GM10847 (cell line): ENCODE measurements around the gene PHOSPHO2.

ENCODE experiments used
- POLR2A ChIP-seq: IDR thresholded peaks from 2 replicates; pipeline ENCODE4 v1.6.1; 2011; ENCODE audit not compliant: insufficient read length; ENCODE audit errors: extremely low read depth

The PHOSPHO2 gene

GRCh38 chr2:169673106-169673505 lies 21.2 kb upstream of the PHOSPHO2 start:
- TF ChIP-seq POLR2A: no peak

- TF ChIP-seq POLR2A: no peak
These were observed 20.3 kb upstream of the PHOSPHO2 start for GRCh38 chr2:169673921-169674320.

- no peak for TF ChIP-seq POLR2A
These were observed 17.9 kb upstream of the PHOSPHO2 start for GRCh38 chr2:169676357-169676756.

GRCh38 chr2:169676850-169677249 lies 17.4 kb upstream of the PHOSPHO2 start:
- no peak for TF ChIP-seq POLR2A

- TF ChIP-seq POLR2A: no peak
These were observed 11.2 kb upstream of the PHOSPHO2 start for GRCh38 chr2:169683054-169683424.

- TF ChIP-seq POLR2A: no peak
These were observed 10.7 kb upstream of the PHOSPHO2 start for GRCh38 chr2:169683425-169684134.

GRCh38 chr2:169684135-169684565 lies 10.1 kb upstream of the PHOSPHO2 start:
- no peak for TF ChIP-seq POLR2A

- no peak for TF ChIP-seq POLR2A
These were observed 3.3 kb upstream of the PHOSPHO2 start for GRCh38 chr2:169690958-169691357.

GRCh38 chr2:169692718-169693117 lies 1.6 kb upstream of the PHOSPHO2 start:
- no peak for TF ChIP-seq POLR2A

- TF ChIP-seq POLR2A: no peak
These were observed 909 bp upstream of the PHOSPHO2 start for GRCh38 chr2:169693360-169693759.

- TF ChIP-seq POLR2A: no peak
These were observed 608 bp downstream of the PHOSPHO2 start for GRCh38 chr2:169694894-169695260.

GRCh38 chr2:169696381-169696780 lies 2.1 kb downstream of the PHOSPHO2 start:
- no peak for TF ChIP-seq POLR2A

- TF ChIP-seq POLR2A: no peak
These were observed 8.7 kb downstream of the PHOSPHO2 start for GRCh38 chr2:169702996-169703395.

GRCh38 chr2:169704160-169704708 lies 10.0 kb downstream of the PHOSPHO2 start:
- TF ChIP-seq POLR2A: no peak

- no peak for TF ChIP-seq POLR2A
These were observed 11.7 kb downstream of the PHOSPHO2 start for GRCh38 chr2:169705927-169706326.

GRCh38 chr2:169707626-169708025 lies 13.4 kb downstream of the PHOSPHO2 start:
- no peak for TF ChIP-seq POLR2A

GRCh38 chr2:169709331-169709730 lies 15.1 kb downstream of the PHOSPHO2 start:
- TF ChIP-seq POLR2A: no peak

GRCh38 chr2:169709981-169710380 lies 15.7 kb downstream of the PHOSPHO2 start:
- TF ChIP-seq POLR2A: no peak
